ENCODE results near the gene ENTPD8.

ENTPD8 gene

DNA sequence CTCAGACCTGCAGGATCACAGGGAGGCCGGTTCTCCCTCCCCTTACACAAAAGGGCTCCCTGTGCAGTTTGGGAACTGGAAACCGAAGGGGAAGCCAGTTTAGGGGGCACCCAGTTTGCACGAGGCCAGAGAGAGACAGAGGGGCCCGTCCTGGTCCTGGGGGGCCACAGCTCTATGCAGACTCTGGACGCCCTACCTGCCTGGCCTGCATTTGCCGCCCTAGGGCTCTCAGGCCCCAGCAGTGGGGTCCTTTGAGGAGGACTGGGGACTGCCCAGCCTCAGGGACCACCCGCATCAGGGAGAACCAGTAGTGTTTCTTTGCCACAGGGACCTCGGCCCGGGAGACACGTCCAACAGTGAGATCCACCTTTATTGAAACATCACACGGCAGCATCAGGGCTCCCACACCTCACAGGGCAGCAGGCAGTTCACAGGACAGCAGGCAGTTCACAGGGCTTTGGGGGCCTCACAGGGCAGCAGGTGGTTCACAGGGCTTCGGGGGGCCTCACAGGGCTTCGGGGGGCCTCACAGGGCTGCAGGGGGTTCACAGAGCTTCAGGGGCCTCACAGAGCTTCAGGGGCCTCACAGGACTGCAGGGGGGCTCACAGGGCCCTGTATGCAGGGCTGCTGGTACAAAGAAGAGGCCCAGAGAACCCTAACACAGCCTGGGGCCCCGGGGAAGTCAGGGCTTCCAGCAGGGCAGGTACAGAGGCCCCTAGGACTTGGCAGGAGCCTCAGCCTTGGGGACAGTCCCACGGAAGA is 18.6 kb upstream of the ENTPD8 start:
- peak overlapping the region; percentile 88 for H3K4me2 ChIP-seq (ENCODE audit: low read length, poor library complexity, severe bottlenecking)
- DNase-seq, result no peak
- no peak overlapping the region for H2BK5ac ChIP-seq (ENCODE audit: low read depth, low read length, poor library complexity, severe bottlenecking)
- H2BK12ac ChIP-seq (ENCODE audit: low read length in 2 of 2), result peak overlapping the region in 1 of 2 experiments; percentile 68
- peak overlapping the region; percentile 82 for H3K9ac ChIP-seq (ENCODE audit: low read length)
- H3K23ac ChIP-seq (ENCODE audit: low read length in 2 of 2), result no peak overlapping the region
- peak overlapping the region; percentile 15 to 89 for H3K4ac ChIP-seq (ENCODE audit: low read depth in 1 of 2, low read length in 2 of 2)
- H3K4me1 ChIP-seq (ENCODE audit: control insufficient read depth, insufficient read depth, low read depth, low read length), result peaks cover 51% of the 10 kb centered on the region
- peak overlapping the region; percentile 83 for H2AFZ ChIP-seq (ENCODE audit: low read depth, low read length)
- H2AK5ac ChIP-seq (ENCODE audit: low read length, severe bottlenecking), result no peak overlapping the region
- H4K91ac ChIP-seq (ENCODE audit: low read length), result peak overlapping the region; percentile 88
- H3K27me3 ChIP-seq (ENCODE audit: control insufficient read depth in 1 of 2, insufficient read depth in 1 of 2, low read length in 2 of 2), result peaks cover 0 to 2% of the 10 kb centered on the region in 2 experiments
- peak overlapping the region; percentile 83 for H4K8ac ChIP-seq (ENCODE audit: low read length)
- H3K9me3 ChIP-seq (ENCODE audit: control insufficient read depth, low read length), result no peaks in the 10 kb centered on the region
- peaks cover 8% of the 10 kb centered on the region for H3K79me1 ChIP-seq (replicated peaks; ENCODE audit: low read length, poor library complexity, severe bottlenecking)
- peak overlapping the region; percentile 92 for H2BK15ac ChIP-seq (ENCODE audit: low read depth, poor library complexity, severe bottlenecking)
- peaks cover 19 to 37% of the 10 kb centered on the region in 2 experiments for H3K36me3 ChIP-seq (ENCODE audit: control insufficient read depth in 1 of 2, insufficient read depth in 2 of 2, low read depth in 1 of 2, low read length in 2 of 2)
- peak overlapping the region in 1 of 2 experiments; percentile 71 for H3K14ac ChIP-seq (ENCODE audit: low read length in 2 of 2)
- H3K4me3 ChIP-seq (ENCODE audit: insufficient read depth in 1 of 2, low read depth in 1 of 2, low read length in 2 of 2), result peak overlapping the region; percentile 26 to 73
- H2BK120ac ChIP-seq (ENCODE audit: low read depth, low read length), result peak overlapping the region; percentile 29
- peak overlapping the region; percentile 60 to 95 for H3K18ac ChIP-seq (ENCODE audit: low read depth in 1 of 2, low read length in 2 of 2)
- WGBS, result 52% methylated on average over 15 of the region's 15 CpGs
- no peak overlapping the region for H3K27ac ChIP-seq (ENCODE audit: low read length, poor library complexity, severe bottlenecking)

DNA sequence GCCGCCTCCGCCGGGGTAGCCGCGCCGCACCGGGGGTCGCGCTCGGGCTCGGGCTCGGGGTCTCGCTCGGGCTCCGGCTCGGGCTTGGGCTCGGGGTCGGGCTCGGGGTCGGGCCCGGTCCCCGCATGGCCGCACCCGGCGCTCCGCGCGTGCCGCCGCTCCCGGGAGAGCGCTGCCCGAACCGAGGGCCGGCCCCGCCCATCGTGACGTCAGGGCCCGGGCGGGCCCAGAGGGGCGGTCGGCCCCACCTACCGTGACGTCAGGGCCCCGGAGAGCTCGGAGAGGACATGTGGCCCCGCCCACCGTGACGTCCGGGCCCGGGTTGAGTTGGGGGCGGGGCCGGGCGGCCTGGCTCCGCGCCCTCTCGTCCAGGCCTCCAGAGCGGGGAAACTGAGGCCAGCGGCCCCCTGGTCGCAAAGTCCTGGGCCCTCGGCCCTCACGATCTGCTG is 18.0 kb upstream of the ENTPD8 start, which contains the start of gene NSMF:
TSS of gene NSMF (minus strand) at position 183 of the 449 bp plus-strand sequence. CDS start 232 bp downstream, outside the sequence.
- DNase-seq, result peak; percentile 88
- H2BK15ac ChIP-seq (ENCODE audit: low read depth, poor library complexity, severe bottlenecking), result peak within 1 kb of the TSS; percentile 92
- peak within 1 kb of the TSS; percentile 73 to 84 for H3K4me3 ChIP-seq (ENCODE audit: insufficient read depth in 1 of 2, low read depth in 1 of 2, low read length in 2 of 2)
- H3K27me3 ChIP-seq (ENCODE audit: control insufficient read depth in 1 of 2, insufficient read depth in 1 of 2, low read length in 2 of 2), result peaks cover 0 to under 1% of the 10 kb centered on the region in 2 experiments
- peak within 1 kb of the TSS; percentile 23 for H2AK5ac ChIP-seq (ENCODE audit: low read length, severe bottlenecking)
- H3K14ac ChIP-seq (ENCODE audit: low read length in 2 of 2), result peak within 1 kb of the TSS in 1 of 2 experiments; percentile 94
- peaks cover 57% of the 10 kb centered on the region for H3K4me1 ChIP-seq (ENCODE audit: control insufficient read depth, insufficient read depth, low read depth, low read length)
- peak within 1 kb of the TSS; percentile 29 for H2BK120ac ChIP-seq (ENCODE audit: low read depth, low read length)
- H3K23ac ChIP-seq (ENCODE audit: low read length in 2 of 2), result peak within 1 kb of the TSS in 1 of 2 experiments; percentile 97
- 0% methylated on average over 30 of the region's 62 CpGs for WGBS
- peak within 1 kb of the TSS; percentile 83 for H4K8ac ChIP-seq (ENCODE audit: low read length)
- peaks cover 11% of the 10 kb centered on the region for H3K79me1 ChIP-seq (replicated peaks; ENCODE audit: low read length, poor library complexity, severe bottlenecking)
- peak within 1 kb of the TSS; percentile 84 for H3K9ac ChIP-seq (ENCODE audit: low read length)
- H2BK12ac ChIP-seq (ENCODE audit: low read length in 2 of 2), result peak within 1 kb of the TSS in 1 of 2 experiments; percentile 74
- peak within 1 kb of the TSS; percentile 15 to 89 for H3K4ac ChIP-seq (ENCODE audit: low read depth in 1 of 2, low read length in 2 of 2)
- H3K9me3 ChIP-seq (ENCODE audit: control insufficient read depth, low read length), result no peaks in the 10 kb centered on the region
- peaks cover 19 to 43% of the 10 kb centered on the region in 2 experiments for H3K36me3 ChIP-seq (ENCODE audit: control insufficient read depth in 1 of 2, insufficient read depth in 2 of 2, low read depth in 1 of 2, low read length in 2 of 2)
- H3K4me2 ChIP-seq (ENCODE audit: low read length, poor library complexity, severe bottlenecking), result peak within 1 kb of the TSS; percentile 92
- H2AFZ ChIP-seq (ENCODE audit: low read depth, low read length), result peak within 1 kb of the TSS; percentile 83
- H4K91ac ChIP-seq (ENCODE audit: low read length), result peak within 1 kb of the TSS; percentile 88
- peak within 1 kb of the TSS; percentile 60 to 95 for H3K18ac ChIP-seq (ENCODE audit: low read depth in 1 of 2, low read length in 2 of 2)
- no peak within 1 kb of the TSS for H2BK5ac ChIP-seq (ENCODE audit: low read depth, low read length, poor library complexity, severe bottlenecking)
- no peak within 1 kb of the TSS for H3K27ac ChIP-seq (ENCODE audit: low read length, poor library complexity, severe bottlenecking)

- Histone ChIP-seq H3K27me3 (ENCODE audit: control insufficient read depth in 1 of 2, insufficient read depth in 1 of 2, low read length in 2 of 2) (no peaks in the 10 kb centered on the region), H2AFZ (ENCODE audit: low read depth, low read length) (peak overlapping the region; percentile 18), H2AK5ac (ENCODE audit: low read length, severe bottlenecking) (peak overlapping the region; percentile 23), H3K4ac (ENCODE audit: low read depth in 1 of 2, low read length in 2 of 2) (peak overlapping the region; percentile 5 to 79), H3K79me1 (replicated peaks; ENCODE audit: low read length, poor library complexity, severe bottlenecking) (peaks cover 11% of the 10 kb centered on the region), H3K9ac (ENCODE audit: low read length) (peak overlapping the region; percentile 84), H2BK5ac (ENCODE audit: low read depth, low read length, poor library complexity, severe bottlenecking) (no peak overlapping the region), H3K9me3 (ENCODE audit: control insufficient read depth, low read length) (no peaks in the 10 kb centered on the region), H3K14ac (ENCODE audit: low read length in 2 of 2) (peak overlapping the region in 1 of 2 experiments; percentile 94), H3K23ac (ENCODE audit: low read length in 2 of 2) (peak overlapping the region in 1 of 2 experiments; percentile 97), H2BK120ac (ENCODE audit: low read depth, low read length) (peak overlapping the region; percentile 23), H3K18ac (ENCODE audit: low read depth in 1 of 2, low read length in 2 of 2) (peak overlapping the region; percentile 44 to 94), H3K4me2 (ENCODE audit: low read length, poor library complexity, severe bottlenecking) (peak overlapping the region; percentile 92), H3K36me3 (ENCODE audit: control insufficient read depth in 1 of 2, insufficient read depth in 2 of 2, low read depth in 1 of 2, low read length in 2 of 2) (peaks cover 19 to 46% of the 10 kb centered on the region in 2 experiments), H2BK12ac (ENCODE audit: low read length in 2 of 2) (peak overlapping the region in 1 of 2 experiments; percentile 74), H3K27ac (ENCODE audit: low read length, poor library complexity, severe bottlenecking) (no peak overlapping the region), H3K4me3 (ENCODE audit: insufficient read depth in 1 of 2, low read depth in 1 of 2, low read length in 2 of 2) (peak overlapping the region; percentile 73 to 84), H4K8ac (ENCODE audit: low read length) (peak overlapping the region; percentile 27), H3K4me1 (ENCODE audit: control insufficient read depth, insufficient read depth, low read depth, low read length) (peaks cover 62% of the 10 kb centered on the region), H4K91ac (ENCODE audit: low read length) (peak overlapping the region; percentile 60), H2BK15ac (ENCODE audit: low read depth, poor library complexity, severe bottlenecking) (peak overlapping the region; percentile 26)
- DNase-seq, result peak; percentile 24
- WGBS, result 29% methylated on average over 49 of the region's 88 CpGs
These were observed 17.3 kb upstream of the ENTPD8 start for GRCh38 chr9:137458194-137459151.

All from mesenchymal stem cell (in vitro differentiated cells and primary cell).